GM12891 (cell line): ENCODE results near the gene BTG4.

Source experiments
- DNase-seq: peaks from one replicate; pipeline ENCODE4 v3.0.0; 2011; ENCODE audit warnings: low spot score; ENCODE audit not compliant: insufficient read length
- FAIRE-seq: peaks from 2 replicates; lab custom pipeline; 2011; peaks lifted over from hg19 to GRCh38; lab: Jason Lieb, UNC
- PAX5 ChIP-seq: IDR thresholded peaks from 2 replicates; pipeline ENCODE4 v1.6.1; 2011; ENCODE audit warnings: low read length, moderate library complexity, mild to moderate bottlenecking; ENCODE audit not compliant: insufficient read depth, severe bottlenecking
- POLR2A ChIP-seq: IDR thresholded peaks from 2 replicates; pipeline ENCODE4 v1.6.1; 2011; ENCODE audit warnings: low read depth, low read length, control low read depth
- POLR2AphosphoS5 ChIP-seq: IDR thresholded peaks from 2 replicates; pipeline ENCODE4 v1.6.1; 2011; ENCODE audit warnings: low read depth, low read length, control low read depth
- POU2F2 ChIP-seq: IDR thresholded peaks from 2 replicates; pipeline ENCODE4 v1.6.1; 2011; ENCODE audit warnings: low read depth, mild to moderate bottlenecking, control low read depth, low read length, moderate library complexity
- SPI1 ChIP-seq: IDR thresholded peaks from 2 replicates; pipeline ENCODE4 v1.6.1; 2011; ENCODE audit warnings: low read depth, low read length, control low read depth
- TAF1 ChIP-seq: IDR thresholded peaks from 2 replicates; pipeline ENCODE4 v1.6.1; 2011; ENCODE audit warnings: low read depth, low read length, control low read depth

The BTG4 gene

DNA sequence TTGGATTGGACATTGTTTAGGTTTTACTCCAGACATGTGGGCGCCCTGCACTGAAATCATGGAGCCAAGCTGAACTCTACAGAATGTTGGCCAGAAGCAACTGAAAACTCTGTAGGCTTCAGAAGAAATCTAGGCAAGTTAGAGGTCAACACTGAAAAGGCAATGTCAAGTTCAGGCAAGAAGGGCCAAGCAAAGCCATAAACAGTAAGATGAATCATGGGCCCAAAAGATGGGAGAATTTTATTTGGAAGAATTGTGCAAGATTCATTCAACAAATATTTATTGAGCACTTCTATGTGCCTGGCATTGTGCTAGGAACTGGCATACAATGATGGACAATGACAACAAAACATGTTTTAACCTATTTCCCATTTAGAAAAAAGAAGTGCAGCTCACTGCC is 13.3 kb upstream of the BTG4 start:
- no peak for DNase-seq
- FAIRE-seq = peak; percentile 40
- TF ChIP-seq POU2F2 (no peak), SPI1 (no peak), POLR2A (no peak), TAF1 (no peak), POLR2AphosphoS5 (no peak), PAX5 (no peak)

DNA sequence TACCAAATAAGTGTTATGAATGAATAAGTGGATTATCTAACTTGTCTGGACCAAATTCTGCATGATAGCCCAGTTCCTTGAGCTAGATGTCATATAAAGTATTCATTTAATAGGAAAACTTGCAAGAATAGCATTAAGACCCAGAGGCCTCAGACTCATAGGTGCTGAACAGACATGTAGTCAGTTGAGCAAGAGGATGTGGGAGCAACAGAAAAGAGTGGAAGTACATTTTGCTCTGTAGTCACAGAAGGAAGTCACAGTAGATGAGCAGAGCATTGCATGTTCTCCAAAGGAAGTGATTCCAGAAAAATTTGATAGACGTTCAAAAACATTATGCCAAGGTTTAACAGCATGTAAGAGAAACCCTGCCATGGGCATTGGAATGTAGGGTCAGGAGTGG is 11.9 kb upstream of the BTG4 start:
- no peak for TF ChIP-seq TAF1
- no peak for TF ChIP-seq POLR2AphosphoS5
- TF ChIP-seq POU2F2 = no peak
- TF ChIP-seq PAX5 = no peak
- no peak for TF ChIP-seq POLR2A
- TF ChIP-seq SPI1 = no peak
- FAIRE-seq = no peak

DNA sequence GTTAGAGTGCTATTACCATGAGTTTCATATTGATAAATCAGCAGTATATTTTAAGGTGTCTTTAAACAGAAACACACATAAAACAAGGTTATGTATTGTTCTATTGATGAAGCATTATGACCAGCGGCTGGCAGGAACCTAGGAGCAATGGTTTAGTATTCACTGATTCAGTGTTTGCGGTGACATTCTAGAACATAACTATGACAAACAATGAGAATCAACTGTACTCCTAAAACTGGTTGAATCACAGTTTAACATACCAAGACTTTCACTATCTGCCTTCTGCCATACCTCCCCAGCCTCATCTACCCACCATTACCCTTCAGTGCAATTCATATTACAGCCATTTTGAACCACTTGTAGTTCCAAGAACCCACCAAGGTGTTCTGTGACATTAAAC is 11.2 kb upstream of the BTG4 start:
- no peak for TF ChIP-seq PAX5
- TF ChIP-seq TAF1 = no peak
- TF ChIP-seq POLR2AphosphoS5 = no peak
- no peak for TF ChIP-seq POLR2A
- no peak for TF ChIP-seq SPI1
- TF ChIP-seq POU2F2 = no peak
- FAIRE-seq (peak; percentile 35), DNase-seq (no peak)

More for the DNA sequence above, 11.9 kb upstream of the BTG4 start:
- DNase-seq = no peak

DNA sequence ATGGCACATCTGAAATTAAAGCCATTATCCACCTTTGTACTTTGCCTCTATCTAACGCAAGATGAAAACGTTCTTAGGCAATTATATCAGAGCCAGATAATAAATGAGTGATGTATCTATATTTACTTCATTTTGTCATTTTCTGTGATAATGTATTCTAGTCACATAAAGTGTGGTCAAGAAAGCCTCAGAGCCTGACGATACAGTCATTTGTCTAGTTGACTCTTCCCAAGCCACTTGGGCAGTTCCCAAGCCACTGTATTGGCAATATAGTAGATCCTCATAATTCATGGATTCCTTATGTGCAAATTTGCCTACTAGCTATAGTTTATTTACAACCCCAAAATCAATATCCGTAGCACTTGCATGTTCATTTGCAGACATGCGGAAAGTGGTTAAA is 10.2 kb upstream of the BTG4 start:
- DNase-seq (no peak), FAIRE-seq (no peak)
- TF ChIP-seq POU2F2 (no peak), POLR2A (no peak), POLR2AphosphoS5 (no peak), PAX5 (no peak)

DNA sequence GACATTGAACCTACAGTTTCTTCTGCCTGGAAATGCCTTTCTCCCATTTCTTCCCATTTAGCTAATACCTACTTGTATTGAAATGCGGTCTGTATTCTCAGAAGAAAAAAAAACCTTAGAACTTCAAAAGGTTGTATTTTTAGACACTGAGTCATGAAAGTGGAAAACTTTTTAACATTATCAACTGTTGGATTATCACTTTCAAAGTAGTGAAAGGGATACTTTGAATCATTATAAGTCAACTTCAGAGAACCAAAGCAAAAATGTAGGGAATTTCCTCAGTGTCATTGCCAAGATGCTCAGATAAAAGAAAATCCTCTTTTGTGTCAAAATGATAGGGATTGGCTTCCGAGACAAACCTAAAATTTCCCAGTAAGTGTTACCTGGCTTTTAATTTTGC is 8.9 kb upstream of the BTG4 start:
- DNase-seq (no peak), FAIRE-seq (no peak)
- no peak for TF ChIP-seq SPI1
- TF ChIP-seq POLR2A = no peak
- no peak for TF ChIP-seq TAF1
- TF ChIP-seq PAX5 = no peak
- no peak for TF ChIP-seq POLR2AphosphoS5
- no peak for TF ChIP-seq POU2F2

DNA sequence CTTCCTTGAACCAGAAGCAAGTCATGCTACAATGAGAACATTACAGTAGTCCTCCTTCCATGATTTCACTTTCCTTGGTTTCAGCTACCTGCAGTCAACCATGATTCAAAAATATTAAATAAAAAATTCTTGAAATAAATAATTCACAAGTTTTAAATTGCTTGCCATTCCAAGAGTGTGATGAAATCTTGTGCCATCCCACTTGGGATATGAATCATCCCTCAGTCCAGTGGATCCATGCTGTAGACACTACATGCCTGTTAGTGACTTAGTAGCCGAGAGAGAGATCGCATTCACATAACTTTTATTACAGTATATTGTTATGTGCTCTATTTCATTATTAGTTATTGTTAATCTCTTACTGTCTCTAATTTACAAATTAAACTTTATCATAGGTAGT is 8.4 kb upstream of the BTG4 start:
- FAIRE-seq = no peak
- no peak for DNase-seq
- TF ChIP-seq SPI1 (no peak), PAX5 (no peak)

DNA sequence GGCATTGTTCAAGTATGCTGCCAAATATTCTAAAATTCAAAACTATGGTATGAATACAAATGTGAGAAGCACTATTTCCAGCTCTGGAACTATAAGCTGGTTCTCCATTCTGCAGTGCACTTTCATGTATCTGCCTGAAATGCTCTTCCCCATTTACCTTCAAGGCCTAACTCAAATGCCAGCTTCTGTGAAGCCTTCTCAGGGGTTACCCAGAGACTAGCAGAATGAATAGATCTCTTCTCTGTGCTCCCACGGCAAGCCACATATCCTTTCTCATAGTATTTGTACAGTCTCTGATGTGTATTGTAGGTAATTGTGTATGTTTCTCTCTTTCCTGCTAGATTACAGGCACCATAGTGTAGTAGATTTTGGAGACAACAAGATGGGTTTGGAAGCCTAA is 6.5 kb upstream of the BTG4 start:
- peak; percentile 35 for FAIRE-seq
- TF ChIP-seq SPI1 (no peak), POLR2AphosphoS5 (no peak), POLR2A (no peak), POU2F2 (no peak), TAF1 (no peak), PAX5 (no peak)
- DNase-seq = no peak

DNA sequence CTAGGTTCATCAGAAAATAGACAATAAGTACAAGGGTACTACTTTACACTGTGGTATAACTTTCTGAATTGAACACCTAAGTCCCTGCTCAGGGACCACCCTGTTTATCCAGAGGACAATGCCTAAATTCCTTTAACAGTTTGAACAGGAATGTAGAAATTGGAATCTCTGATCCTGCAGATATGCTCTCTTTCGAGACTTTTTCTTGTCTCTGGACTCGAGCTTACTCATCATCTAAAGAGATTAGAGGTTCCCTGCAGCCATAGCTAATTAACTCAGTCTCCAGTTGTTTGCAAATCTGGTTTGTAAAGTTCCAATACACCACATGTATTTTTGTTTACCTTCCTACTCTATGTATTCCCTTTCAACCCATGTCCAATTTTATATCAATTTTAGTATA is 3.4 kb upstream of the BTG4 start:
- FAIRE-seq (no peak), DNase-seq (no peak)
- TF ChIP-seq PAX5 = no peak
- no peak for TF ChIP-seq SPI1
- TF ChIP-seq POLR2AphosphoS5 = no peak
- TF ChIP-seq POU2F2 = no peak
- no peak for TF ChIP-seq TAF1
- no peak for TF ChIP-seq POLR2A

DNA sequence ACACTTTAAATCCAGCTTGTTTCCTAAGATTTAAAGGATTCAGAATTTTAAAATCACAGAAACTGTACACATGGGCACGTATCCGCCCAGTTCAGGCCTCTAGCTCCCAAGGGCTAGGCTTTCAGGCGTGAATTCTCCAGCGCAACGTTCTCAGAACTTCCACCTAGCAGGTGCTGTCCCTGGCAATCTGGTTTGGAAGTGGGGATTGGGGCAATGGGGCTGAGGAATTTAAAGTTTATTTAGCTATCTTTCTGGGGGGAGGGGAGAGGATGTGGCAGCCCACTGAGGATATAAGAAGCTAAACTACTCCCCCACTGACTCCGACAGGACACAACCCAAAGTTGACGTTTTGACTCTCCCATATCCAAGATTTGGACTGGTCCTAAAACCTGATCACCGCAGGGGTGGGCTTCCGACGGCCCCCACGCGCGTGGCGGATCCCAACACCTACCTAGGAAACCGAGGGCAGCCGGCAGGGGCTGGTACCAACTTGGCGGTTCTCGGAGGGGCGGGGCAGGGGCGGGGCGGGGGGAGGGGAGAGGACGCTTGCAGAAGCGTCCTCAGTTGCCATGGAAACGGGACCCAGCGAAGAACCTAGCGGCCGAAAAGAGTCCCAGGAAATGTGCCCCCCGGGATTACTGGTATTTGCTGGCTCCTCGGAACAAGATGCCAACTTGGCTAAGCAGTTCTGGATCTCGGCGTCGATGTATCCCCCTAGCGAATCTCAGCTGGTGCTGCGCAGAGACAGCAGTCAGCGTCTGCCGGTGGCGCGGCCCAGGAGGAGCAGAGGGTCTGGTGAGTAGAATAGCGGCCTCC is 2.2 kb upstream of the BTG4 start, which contains the start of gene HOATZ:
HOATZ (plus strand) TSS at position 563 of the 816 bp plus-strand sequence; CDS start at position 570, 7 bp downstream.
- TF ChIP-seq SPI1 = no peak
- TF ChIP-seq POLR2AphosphoS5 = no peak
- no peak for TF ChIP-seq PAX5
- TF ChIP-seq POLR2A = no peak
- TF ChIP-seq POU2F2 = no peak
- TF ChIP-seq TAF1 = no peak
- DNase-seq (no peak), FAIRE-seq (no peak)

DNA sequence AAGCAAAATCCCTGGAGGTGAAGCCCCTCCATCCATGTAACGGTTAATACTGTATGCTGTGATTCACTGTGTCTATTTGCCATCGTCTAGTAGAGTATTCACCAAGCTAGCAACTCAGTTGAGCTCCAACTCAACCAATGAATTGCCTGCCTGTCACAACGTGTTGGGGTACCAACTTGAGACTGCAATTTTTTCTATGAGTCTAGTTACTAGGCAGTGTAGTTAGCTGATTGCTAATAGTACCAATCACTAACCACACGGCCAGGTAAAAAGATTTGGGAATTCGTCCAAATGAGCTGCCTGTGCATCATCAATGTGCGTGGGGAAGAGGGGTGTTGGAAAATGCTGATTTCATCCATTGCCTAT is 1.0 kb upstream of the BTG4 start:
- FAIRE-seq (peak; percentile 5), DNase-seq (no peak)
- no peak for TF ChIP-seq PAX5
- TF ChIP-seq POLR2A = no peak
- no peak for TF ChIP-seq SPI1
- no peak for TF ChIP-seq POLR2AphosphoS5
- no peak for TF ChIP-seq TAF1
- TF ChIP-seq POU2F2 = no peak

DNA sequence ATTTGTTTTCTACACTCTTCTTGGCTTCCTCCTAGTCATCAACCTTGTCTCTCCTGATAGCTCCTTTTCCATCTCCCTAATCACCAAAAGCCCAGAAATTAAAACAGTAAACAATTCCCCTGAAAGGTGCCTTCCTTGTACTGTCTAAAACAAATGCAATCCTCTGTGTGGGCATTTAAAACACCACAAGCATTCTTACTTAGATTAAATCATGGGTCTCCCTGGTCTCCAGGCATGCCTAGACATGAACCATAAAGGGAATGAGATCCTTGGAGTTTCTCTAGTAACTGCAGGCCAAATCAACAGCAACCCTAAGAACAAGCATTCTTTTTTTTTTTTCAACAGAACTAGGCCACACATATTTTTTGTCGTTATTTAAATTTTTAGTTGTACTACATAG is 1.9 kb downstream of the BTG4 start:
- DNase-seq (no peak), FAIRE-seq (no peak)
- TF ChIP-seq TAF1 (no peak), PAX5 (no peak), POLR2A (no peak), POU2F2 (no peak), SPI1 (no peak), POLR2AphosphoS5 (no peak)
